ENCODE data around the gene ACAD9. TPM values are rescaled to one million over a fixed set of nuclear protein-coding genes. Genes with fewer than 3 reads are reported as not detected.
A peak's percentile ranks its signal among the peaks of the same experiment; 100 is the strongest.
"Not testable (repeated sequence)": the region's sequence is repeated elsewhere in the genome, so short reads cannot be mapped to it uniquely, and the experiment has no call there.

The ACAD9 gene
- polyA plus RNA-seq, 3 donors, result 13.5 to 28.3 (median 23.5) TPM

- 60 to 87% (median 68%) methylated on average over 4 of the region's 4 CpGs for WGBS, 3 donors
These were observed 23.9 kb upstream of the ACAD9 start for GRCh38 chr3:128855569-128855968.

DNA sequence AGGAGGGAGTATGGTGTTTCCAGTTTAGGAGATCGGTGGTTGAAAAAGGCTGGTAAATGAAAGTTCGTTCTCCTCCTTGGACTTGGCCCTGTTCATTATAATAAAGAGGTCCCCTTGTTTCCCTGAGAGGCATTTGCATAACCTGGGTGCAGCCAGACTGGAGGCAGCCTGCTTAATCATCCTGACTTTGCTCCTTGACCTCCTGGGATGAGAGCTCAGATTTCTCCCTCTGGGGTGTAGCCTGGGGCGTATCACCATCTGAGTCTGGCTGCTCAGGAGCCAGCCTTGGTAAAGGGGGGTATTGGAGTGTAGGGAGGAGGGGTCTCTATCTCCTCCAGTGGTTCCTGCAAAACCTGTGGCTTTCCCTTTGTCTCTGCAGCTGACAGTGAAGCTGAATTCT is 21.3 kb upstream of the ACAD9 start:
- 88 to 93% (median 90%) methylated on average over 3 of the region's 3 CpGs for WGBS, 3 donors
- H3K27ac ChIP-seq (ENCODE audit: low read depth, low read length), result no peak overlapping the region

More at GRCh38 chr3:128855569-128855968, 23.9 kb upstream of the ACAD9 start:
- no peak overlapping the region for H3K27ac ChIP-seq (ENCODE audit: low read depth, low read length)

GRCh38 chr3:128859630-128860029 is 19.8 kb upstream of the ACAD9 start:
- WGBS, 3 donors, result 69 to 90% (median 79%) methylated on average over 6 of the region's 6 CpGs
- H3K27ac ChIP-seq (ENCODE audit: low read depth, low read length), result no peak overlapping the region

DNA sequence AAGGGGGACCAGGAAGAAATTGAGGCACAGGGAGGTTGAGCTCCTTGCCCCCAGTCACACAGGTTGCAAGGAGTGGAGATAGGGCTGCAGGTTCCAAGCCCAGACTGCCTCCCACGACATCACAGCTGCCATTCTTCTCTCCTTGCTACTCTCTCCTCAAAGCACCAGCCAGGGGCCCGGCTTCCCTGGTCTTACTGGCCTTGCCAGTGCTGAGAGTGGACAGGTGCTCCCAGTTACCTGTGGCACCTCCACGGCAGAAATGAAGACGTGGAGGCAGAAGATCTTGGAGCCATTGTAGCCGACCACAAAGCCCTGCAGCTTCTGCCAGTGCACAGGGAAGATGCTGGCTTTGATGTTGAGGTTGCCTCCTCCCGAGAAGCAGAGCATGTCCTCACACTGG is 17.9 kb upstream of the ACAD9 start:
- WGBS, 3 donors, result 77 to 94% (median 94%) methylated on average over 6 of the region's 6 CpGs
- H3K27ac ChIP-seq (ENCODE audit: low read depth, low read length), result no peak overlapping the region

DNA sequence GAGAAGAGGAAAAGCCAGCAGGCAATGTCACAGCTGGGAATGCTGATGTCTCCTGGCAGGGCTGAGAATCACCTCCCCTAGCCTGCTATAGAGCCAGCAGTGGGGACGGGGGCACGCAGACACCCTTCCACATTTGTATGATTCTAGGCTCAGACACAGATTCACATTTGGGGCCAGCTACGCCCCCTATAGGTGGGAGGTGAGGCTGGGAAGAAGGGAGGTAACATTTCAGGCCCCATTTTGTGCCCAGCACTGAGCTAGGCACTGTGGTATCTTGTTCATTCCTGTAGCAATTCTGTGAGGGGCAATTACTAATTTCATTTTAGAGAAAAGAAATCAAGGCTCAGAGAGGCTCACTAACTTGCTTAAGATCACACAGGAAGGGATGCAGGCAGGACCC is 15.9 kb upstream of the ACAD9 start:
- WGBS, 3 donors, result 63 to 82% (median 78%) methylated on average over 3 of the region's 3 CpGs
- H3K27ac ChIP-seq (ENCODE audit: low read depth, low read length), result no peak overlapping the region

DNA sequence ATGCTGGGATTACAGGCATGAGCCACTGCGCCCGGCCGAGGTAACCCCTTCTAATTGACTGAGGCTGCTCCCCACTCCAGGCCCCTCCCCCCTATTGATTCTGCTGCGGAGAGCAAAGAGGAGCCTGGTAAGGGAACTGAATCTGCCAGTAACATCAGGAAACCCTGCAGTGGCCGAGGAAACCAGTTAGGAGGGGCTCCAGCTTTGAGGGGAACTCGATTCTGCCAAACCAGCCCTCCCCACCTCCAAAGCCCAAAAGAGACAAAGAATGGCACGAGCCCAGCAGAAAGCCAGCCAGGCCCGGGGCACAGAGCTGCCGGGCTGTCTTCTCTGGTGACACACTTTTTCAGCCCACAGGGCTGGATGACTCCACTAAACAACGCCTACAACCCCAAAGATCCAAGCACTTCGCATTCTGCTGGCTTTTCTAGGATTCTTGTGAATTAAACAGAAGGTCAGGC is 15.0 kb upstream of the ACAD9 start:
- H3K27ac ChIP-seq (ENCODE audit: low read depth, low read length), result no peak overlapping the region
- WGBS, 3 donors, result 27 to 47% (median 28%) methylated on average over 11 of the region's 11 CpGs

DNA sequence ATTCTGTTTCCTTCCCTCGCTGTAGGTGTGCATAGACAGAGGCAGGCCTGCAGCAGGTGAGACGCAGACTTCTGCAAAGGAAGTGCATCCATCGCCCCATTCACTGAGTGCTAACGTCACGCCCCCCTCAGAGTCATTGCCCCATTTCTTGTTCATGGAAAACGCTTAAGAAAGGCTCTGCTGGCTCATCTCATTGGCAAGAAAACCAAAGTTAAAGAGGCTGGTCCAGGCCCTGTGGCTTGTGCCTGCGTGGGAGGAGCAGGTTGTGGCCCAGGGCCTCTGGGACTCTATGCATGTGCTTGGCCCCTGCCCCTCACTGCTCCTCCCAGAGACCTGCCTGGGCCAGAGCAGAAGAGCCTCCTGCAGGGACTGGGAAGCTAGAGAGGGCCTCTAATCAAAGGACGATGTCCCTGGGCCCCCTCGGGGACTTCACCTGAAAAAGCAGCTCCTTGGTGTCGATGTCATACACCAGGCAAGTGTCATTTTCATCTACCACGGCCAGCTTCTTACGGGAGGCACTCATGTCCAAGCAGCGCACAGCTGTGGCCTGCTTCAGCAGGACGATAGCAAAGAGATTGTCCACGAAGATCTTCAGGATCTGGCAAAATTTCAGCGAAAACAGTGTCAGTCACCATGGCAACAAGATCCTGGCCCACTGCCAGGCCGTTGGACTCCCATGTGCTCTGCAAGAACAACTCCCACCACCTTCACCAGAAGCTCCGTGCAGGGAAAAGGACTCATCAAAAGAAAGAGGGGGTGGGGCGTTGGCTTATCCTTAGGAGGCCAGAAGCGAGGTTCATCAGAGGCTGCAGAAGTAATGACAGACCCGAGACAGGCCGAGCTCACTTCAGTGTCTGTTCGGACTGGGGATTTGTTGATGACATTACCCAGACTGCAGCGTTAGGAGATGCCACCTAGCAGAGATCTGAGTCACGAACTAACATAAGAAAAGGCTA is 14.3 kb upstream of the ACAD9 start:
- not testable (repeated sequence) for H3K27ac ChIP-seq (ENCODE audit: low read depth, low read length)
- 43 to 65% (median 46%) methylated on average over 19 to 21 of the region's 25 CpGs for WGBS, 3 donors

DNA sequence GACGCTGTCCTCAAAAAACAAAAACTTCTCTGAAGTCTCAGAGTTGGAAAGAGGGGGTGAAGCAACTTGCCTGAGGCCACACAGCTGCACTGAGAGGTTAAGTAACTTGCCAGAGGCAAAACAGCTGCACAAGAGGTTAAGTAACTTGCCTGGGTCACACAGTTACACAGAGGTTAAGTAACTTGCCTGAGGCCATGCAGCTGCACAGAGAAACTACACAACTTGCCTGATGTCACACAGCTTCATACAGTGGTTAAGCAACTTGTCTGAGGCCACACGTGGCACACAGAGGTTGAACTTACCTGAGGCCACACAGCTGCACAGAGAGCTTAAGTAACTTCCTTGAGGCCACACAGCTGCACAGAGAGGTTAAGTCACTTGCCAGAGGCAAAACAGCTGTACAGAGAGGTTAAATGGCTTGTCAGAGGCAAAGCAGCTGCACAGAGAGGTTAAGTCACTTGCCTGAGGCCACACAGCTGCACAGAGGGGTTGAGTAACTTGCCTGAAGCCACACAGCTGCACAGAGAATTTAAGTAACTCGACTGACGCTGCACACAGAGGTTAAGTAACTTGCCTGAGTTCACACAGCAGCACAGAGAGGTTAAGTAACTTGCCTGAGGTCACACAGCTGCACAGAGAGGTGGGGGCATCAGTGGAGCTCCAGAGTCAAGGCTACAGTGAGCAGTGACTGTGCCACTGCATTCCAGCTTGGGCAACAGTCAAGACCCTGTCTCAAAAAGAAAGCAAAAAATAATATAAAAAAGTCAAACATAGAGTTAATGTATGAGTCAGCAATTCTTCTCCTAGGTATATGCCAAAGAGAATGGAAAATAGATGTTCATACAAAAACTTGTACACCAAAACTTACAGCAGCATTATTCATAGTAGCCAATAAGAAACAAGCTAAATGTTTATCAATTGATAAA is 12.0 kb upstream of the ACAD9 start:
- H3K27ac ChIP-seq (ENCODE audit: low read depth, low read length), result no peak overlapping the region
- WGBS, 3 donors, result 62 to 79% (median 67%) methylated on average over 4 of the region's 4 CpGs

DNA sequence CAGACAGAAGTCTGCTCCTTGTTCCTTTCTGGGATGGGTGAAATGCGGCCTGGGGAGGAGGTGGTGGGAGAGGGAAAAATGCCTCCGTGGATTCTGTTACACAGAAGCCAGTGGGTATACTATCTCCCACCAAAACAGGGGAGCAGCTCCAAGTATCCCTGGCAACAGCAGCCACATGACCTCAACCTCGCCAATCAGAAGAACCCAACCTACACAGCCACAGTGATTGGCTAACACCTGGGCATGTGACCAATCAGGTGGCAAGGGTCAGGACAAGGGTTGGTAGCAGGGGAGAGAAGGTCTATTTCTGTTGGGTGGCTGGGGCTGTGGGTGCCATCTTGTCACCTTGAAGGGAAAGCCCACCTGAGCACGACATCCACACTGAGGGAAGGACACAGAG is 9.1 kb upstream of the ACAD9 start:
- 89 to 96% (median 93%) methylated on average over 4 of the region's 4 CpGs for WGBS, 3 donors
- no peak overlapping the region for H3K27ac ChIP-seq (ENCODE audit: low read depth, low read length)

- H3K27ac ChIP-seq (ENCODE audit: low read depth, low read length), result no peak overlapping the region
- 80 to 89% (median 82%) methylated on average over 4 of the region's 4 CpGs for WGBS, 3 donors
These were observed 7.1 kb upstream of the ACAD9 start for GRCh38 chr3:128872282-128872681.

DNA sequence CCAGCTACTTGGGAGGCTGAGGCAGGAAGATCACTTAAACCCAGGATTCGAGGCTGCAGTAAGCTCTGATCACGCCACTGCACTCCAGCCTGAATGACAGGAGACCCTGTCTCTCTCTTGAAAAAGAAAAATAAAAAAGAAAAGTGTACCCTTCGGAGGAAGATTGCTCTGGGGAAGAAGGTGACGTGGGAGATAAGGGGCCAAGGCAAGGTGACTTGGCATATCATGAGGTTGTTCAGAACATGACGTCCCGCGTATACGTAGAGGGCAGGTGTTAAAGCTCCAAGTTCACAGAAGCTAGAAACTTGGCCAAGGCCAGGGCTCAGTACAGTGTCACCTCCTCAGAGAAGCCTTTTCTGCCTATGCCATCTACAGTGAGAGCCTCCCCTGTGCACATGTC is 6.7 kb upstream of the ACAD9 start:
- H3K27ac ChIP-seq (ENCODE audit: low read depth, low read length), result no peak overlapping the region
- WGBS, 3 donors, result 87 to 89% (median 88%) methylated on average over 8 of the region's 8 CpGs

DNA sequence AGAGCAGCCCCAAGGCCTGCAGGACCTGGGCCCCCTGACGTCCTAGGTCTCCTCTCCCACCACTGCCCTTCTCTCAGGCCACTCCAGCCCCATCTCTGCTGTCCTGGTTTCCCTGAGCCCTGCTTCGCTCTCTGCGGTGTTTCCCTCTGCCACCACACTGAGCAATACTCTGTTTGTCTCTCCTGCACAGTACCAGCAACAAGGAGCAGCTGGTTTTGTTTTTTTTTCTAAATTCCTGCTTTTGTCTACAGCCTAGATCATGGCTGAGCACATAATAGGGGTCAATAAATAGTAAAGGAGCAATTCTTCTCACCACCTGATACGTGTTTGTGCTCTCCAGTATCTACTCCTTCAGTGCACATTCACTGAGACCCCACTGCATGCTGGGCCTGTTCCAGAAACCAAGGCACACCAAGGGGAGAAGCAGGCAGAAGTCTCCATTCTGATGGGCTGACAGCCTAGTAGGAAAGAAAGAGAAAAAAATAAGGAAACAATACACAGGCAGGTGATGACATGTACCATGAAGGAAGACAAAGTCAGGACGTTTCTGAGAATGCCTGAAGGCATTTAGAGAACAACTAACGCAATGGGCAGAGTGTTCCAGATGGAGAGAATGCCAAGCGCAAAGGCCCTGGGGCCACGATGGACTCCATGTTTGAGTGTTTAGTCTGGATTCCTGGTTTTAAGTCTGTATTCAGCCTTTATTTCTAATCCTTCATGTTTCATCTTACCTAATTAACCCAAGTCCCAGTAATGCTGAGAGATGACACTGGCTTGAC is 6.0 kb upstream of the ACAD9 start:
- WGBS, 3 donors, result 62 to 82% (median 65%) methylated on average over 8 of the region's 8 CpGs

GRCh38 chr3:128874481-128875180 is 4.8 kb upstream of the ACAD9 start:
- no peak overlapping the region for H3K27ac ChIP-seq (ENCODE audit: low read depth, low read length)
- 62 to 74% (median 63%) methylated on average over 3 of the region's 3 CpGs for WGBS, 3 donors

More for the DNA sequence above, 6.0 kb upstream of the ACAD9 start:
- no peak overlapping the region for H3K27ac ChIP-seq (ENCODE audit: low read depth, low read length)

- no peak overlapping the region for H3K27ac ChIP-seq (ENCODE audit: low read depth, low read length)
- 29 to 43% (median 36%) methylated on average over 12 of the region's 12 CpGs for WGBS, 3 donors
These were observed 3.8 kb upstream of the ACAD9 start for GRCh38 chr3:128875556-128876120.

- H3K27ac ChIP-seq (ENCODE audit: low read depth, low read length), result no peak overlapping the region
- 61 to 69% (median 69%) methylated on average over 7 of the region's 7 CpGs for WGBS, 3 donors
These were observed 1.4 kb upstream of the ACAD9 start for GRCh38 chr3:128878011-128878457.

- 0 to 1% (median 1%) methylated on average over 14 of the region's 14 CpGs for WGBS, 3 donors
- H3K27ac ChIP-seq (ENCODE audit: low read depth, low read length), result peak overlapping the region; percentile 99
These were observed 780 bp upstream of the ACAD9 start for GRCh38 chr3:128878556-128879124.

DNA sequence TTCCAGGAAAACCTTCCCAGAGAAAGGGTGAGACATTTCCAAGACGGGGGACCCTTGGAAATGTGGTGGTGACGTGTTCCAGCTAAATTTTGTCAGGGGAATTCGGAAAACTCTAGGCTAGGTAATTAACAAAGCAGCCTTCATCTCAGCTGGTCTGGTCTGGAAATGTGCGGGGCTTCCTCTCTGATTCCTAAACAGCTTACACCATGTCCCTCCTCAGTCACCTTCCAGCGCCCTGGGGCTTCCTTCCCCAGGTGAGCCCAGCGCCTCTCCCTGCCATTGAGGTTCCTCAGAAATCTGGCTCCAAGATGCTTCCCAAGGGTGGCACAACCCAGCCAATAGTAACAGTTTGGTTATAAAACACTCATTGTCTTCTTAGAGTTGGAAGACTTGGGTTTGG is 571 bp downstream of the ACAD9 start:
- 0 to 2% (median 0%) methylated on average over 6 of the region's 6 CpGs for WGBS, 3 donors
- no peak overlapping the region for H3K27ac ChIP-seq (ENCODE audit: low read depth, low read length)
